T-helper 2 cell (primary cell): ENCODE data around the gene S100Z.
"Not testable (repeated sequence)": the region's sequence is repeated elsewhere in the genome, so short reads cannot be mapped to it uniquely, and the experiment has no call there.

ENCODE experiments used
- DNase-seq, 5 experiments: peaks; one replicate each; pipeline versions ENCODE4 v3.0.0 to v3.0.0-alpha.2; 2012 to 2022
- total RNA-seq, 2 donors: gene quantifications; one replicate each; lab custom pipeline; 2026; lab: John Stamatoyannopoulos, UW

Gene S100Z
- total RNA-seq: 0 to 1.1 reads per million in 2 donors

- DNase-seq: peak in 3 of 5 experiments; percentile 10 to 93 (median 20)
Observed at GRCh38 chr5:76849419-76850291, at the start of gene S100Z. Gene S100Z (plus strand): TSS chr5:76850014. CDS start chr5:76875360, 25,346 bp downstream.

GRCh38 chr5:76800579-76800978 lies 49.2 kb upstream of the S100Z start:
- no peak for DNase-seq

GRCh38 chr5:76801159-76801802 lies 48.5 kb upstream of the S100Z start:
- no peak for DNase-seq

- no peak for DNase-seq
Observed at GRCh38 chr5:76801803-76802195, 48.0 kb upstream of the S100Z start.

GRCh38 chr5:76804266-76804665 lies 45.5 kb upstream of the S100Z start:
- DNase-seq: no peak

- DNase-seq: peak in 1 of 5 experiments; percentile 67
Observed at GRCh38 chr5:76805821-76806505, 43.9 kb upstream of the S100Z start.

GRCh38 chr5:76807296-76807695 lies 42.5 kb upstream of the S100Z start:
- no peak for DNase-seq

GRCh38 chr5:76808141-76808691 lies 41.6 kb upstream of the S100Z start:
- no peak for DNase-seq

- no peak for DNase-seq
Observed at GRCh38 chr5:76809141-76809540, 40.7 kb upstream of the S100Z start.

- DNase-seq: no peak
Observed at GRCh38 chr5:76810236-76810635, 39.6 kb upstream of the S100Z start.

GRCh38 chr5:76811214-76811613 lies 38.6 kb upstream of the S100Z start:
- DNase-seq: no peak

- not testable (repeated sequence) for DNase-seq
Observed at GRCh38 chr5:76812209-76812608, 37.6 kb upstream of the S100Z start.

GRCh38 chr5:76813982-76814562 lies 35.7 kb upstream of the S100Z start:
- DNase-seq: peak in 1 of 5 experiments; percentile 26

GRCh38 chr5:76816110-76816831 lies 33.5 kb upstream of the S100Z start:
- no peak for DNase-seq

- DNase-seq: peak; percentile 26 to 53 (median 30)
Observed at GRCh38 chr5:76818844-76819831, 30.7 kb upstream of the S100Z start, which contains the start of gene F2RL1. Gene F2RL1 (plus strand): TSS chr5:76819030. CDS start chr5:76819183, 153 bp downstream.

- no peak for DNase-seq
Observed at GRCh38 chr5:76819851-76820525, 29.8 kb upstream of the S100Z start.

- DNase-seq: no peak
Observed at GRCh38 chr5:76820526-76820890, 29.3 kb upstream of the S100Z start.

GRCh38 chr5:76821136-76821535 lies 28.7 kb upstream of the S100Z start:
- no peak for DNase-seq

GRCh38 chr5:76822105-76822731 lies 27.6 kb upstream of the S100Z start:
- DNase-seq: not testable (repeated sequence)
